Common myeloid progenitor, CD34-positive (primary cell): ENCODE data around the gene DVL1.

Source experiments
- CTCF ChIA-PET: fragments of 350-600 bp; sonication (Branson Sonifier 250); formaldehyde crosslinking; loops from one replicate; lab custom pipeline; 2021; ENCODE audit warnings: antibody characterized with exemption; lab: Charles Lee
- POLR2A ChIA-PET: fragments of 350-600 bp; sonication (Branson Sonifier 250); formaldehyde crosslinking; loops from one replicate; lab custom pipeline; 2021; ENCODE audit warnings: antibody characterized with exemption; lab: Charles Lee
- DNase-seq, 3 donors: peaks; one replicate each; pipeline versions ENCODE4 v3.0.0 to v3.0.0-alpha.2; 2013
- H3K27ac ChIP-seq, 2 experiments: 1 replicate in 1 of 2; 2 replicates in 1 of 2; pipeline ENCODE4 v1.7.0; 2013; ENCODE audit warnings: inconsistent platforms in 2 of 2, low read length in 2 of 2, mild to moderate bottlenecking in 2 of 2, low read depth in 1 of 2, moderate library complexity in 1 of 2; ENCODE audit not compliant: severe bottlenecking in 2 of 2, insufficient read depth in 1 of 2, poor library complexity in 1 of 2
- H3K27me3 ChIP-seq, 5 experiments: replicated peaks in 2 of 5; 1 replicate in 3 of 5; 2 replicates in 2 of 5; pipeline versions ENCODE4 v1.6.1 to v1.7.0; 2013; ENCODE audit warnings: low read length in 4 of 5, mild to moderate bottlenecking in 2 of 5, moderate library complexity in 2 of 5, inconsistent platforms in 1 of 5; ENCODE audit not compliant: insufficient read depth in 5 of 5, control insufficient read depth in 4 of 5
- H3K36me3 ChIP-seq, 4 experiments: 1 replicate in 2 of 4; 2 replicates in 2 of 4; pipeline versions ENCODE4 v1.6.1 to v1.7.0; 2013; ENCODE audit warnings: low read length in 3 of 4, control low read depth in 1 of 4, mild to moderate bottlenecking in 1 of 4; ENCODE audit not compliant: control insufficient read depth in 4 of 4, insufficient read depth in 4 of 4
- H3K4me1 ChIP-seq, 4 experiments: 1 replicate in 3 of 4; 2 replicates in 1 of 4; pipeline versions ENCODE4 v1.6.1 to v1.7.1; 2013; ENCODE audit warnings: low read length in 3 of 4, mild to moderate bottlenecking in 3 of 4, control low read depth in 1 of 4, inconsistent platforms in 1 of 4, moderate library complexity in 1 of 4; ENCODE audit not compliant: control insufficient read depth in 4 of 4, insufficient read depth in 4 of 4; ENCODE audit errors: control extremely low read depth in 1 of 4
- H3K4me3 ChIP-seq, 7 experiments: 1 replicate in 4 of 7; 2 replicates in 3 of 7; pipeline versions ENCODE4 v1.5.1 to v1.7.0; 2013; ENCODE audit warnings: mild to moderate bottlenecking in 7 of 7, low read length in 6 of 7, moderate library complexity in 6 of 7, inconsistent platforms in 2 of 7, low read depth in 2 of 7, control low read depth in 1 of 7; ENCODE audit not compliant: insufficient read depth in 4 of 7, control insufficient read depth in 1 of 7; ENCODE audit errors: extremely low read depth in 1 of 7
- H3K9me3 ChIP-seq, 5 experiments: 1 replicate in 4 of 5; 2 replicates in 1 of 5; pipeline versions ENCODE4 v1.6.1 to v1.7.1; 2013; ENCODE audit warnings: low read length in 4 of 5, mild to moderate bottlenecking in 2 of 5, inconsistent platforms in 1 of 5, low read depth in 1 of 5, moderate library complexity in 1 of 5; ENCODE audit not compliant: control insufficient read depth in 4 of 5, insufficient read depth in 2 of 5; ENCODE audit errors: control extremely low read depth in 1 of 5
- WGBS: methylation state at CpG from one replicate; pipeline ENCODE4 v1.1.5; 2013; ENCODE audit not compliant: insufficient coverage; 5-methylcytosine and 5-hydroxymethylcytosine counted together

DVL1 gene

DNA sequence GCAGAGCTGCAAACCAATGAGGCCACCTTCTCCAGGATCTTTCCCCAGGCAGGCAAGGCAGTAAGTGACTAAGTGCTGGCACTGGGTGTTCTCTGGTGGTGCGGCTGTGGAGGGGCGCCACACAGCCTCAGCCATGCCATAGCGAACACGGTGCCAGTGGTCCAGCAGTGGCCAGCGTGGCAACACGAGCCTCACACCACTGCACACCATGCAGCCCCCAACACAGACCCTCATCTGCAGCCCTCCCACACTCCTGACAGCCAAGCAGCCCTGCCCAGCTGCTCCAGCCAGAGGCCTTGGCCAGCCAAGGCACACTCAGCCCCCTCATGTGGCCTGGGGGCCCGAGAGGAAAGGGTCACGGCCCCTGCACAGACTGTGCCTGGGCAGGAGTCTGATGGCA is 27.7 kb downstream of the DVL1 start:
- H3K4me3 ChIP-seq: no peak overlapping the region
- ChIA-PET CTCF (no interaction called here), POLR2A (no interaction called here)
- H3K4me1 ChIP-seq: peaks cover 0 to 28% (median 27%) of the 10 kb centered on the region in 4 experiments
- H3K27ac ChIP-seq: no peak overlapping the region
- peaks cover 4 to 44% (median 31%) of the 10 kb centered on the region in 4 experiments for H3K36me3 ChIP-seq
- WGBS: 100% methylated on average over 5 of the region's 8 CpGs
- DNase-seq: no peak
- H3K9me3 ChIP-seq: no peaks in the 10 kb centered on the region
- no peaks in the 10 kb centered on the region for H3K27me3 ChIP-seq

DNA sequence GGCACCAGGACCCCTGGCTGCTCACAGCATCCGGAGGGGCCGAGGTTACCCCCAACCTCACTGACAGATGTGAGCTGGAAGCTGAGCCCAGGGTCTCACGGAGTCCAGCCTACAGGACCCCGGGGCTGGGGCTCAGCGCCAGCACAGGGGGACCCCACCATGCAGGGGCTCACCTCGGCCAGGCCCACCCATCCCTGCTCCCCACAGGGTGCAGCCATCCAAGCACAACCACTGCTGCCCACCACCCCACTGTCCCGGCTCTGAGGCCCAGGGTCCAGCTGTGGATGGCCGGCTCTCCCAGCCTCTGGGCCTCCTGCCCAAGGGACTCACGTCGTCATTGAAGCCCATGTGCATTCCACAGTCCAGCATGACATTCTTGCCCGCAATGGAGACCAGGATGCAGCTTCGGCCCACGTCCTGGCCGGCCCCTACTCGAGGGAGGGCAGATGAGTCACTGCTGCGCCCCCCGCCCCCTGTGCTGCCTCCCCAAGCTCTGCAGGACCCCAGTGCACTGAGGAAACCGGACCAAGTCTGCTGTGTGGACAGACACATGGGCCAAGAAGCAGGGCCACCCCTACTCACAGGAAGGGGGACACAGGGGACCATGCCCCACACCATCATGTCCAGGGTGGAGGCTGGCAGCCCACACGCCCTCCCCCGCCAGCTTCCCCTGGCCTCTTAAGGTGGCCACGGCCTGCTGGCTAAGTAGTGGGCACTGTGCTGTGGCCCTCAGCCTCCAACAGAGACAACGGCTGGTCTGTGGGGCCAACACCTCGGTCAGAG is 28.4 kb downstream of the DVL1 start:
- no peaks in the 10 kb centered on the region for H3K9me3 ChIP-seq
- H3K4me1 ChIP-seq: peaks cover 0 to 25% (median 20%) of the 10 kb centered on the region in 4 experiments
- H3K27ac ChIP-seq: peak overlapping the region in 1 of 2 experiments; percentile 7
- no peak overlapping the region for H3K4me3 ChIP-seq
- DNase-seq: no peak
- no peaks in the 10 kb centered on the region for H3K27me3 ChIP-seq
- CTCF ChIA-PET: no interaction called here
- whole genome bisulfite sequencing: 97% methylated on average over 21 of the region's 23 CpGs
- H3K36me3 ChIP-seq: peaks cover 4 to 45% (median 31%) of the 10 kb centered on the region in 4 experiments
- POLR2A ChIA-PET: no interaction called here

DNA sequence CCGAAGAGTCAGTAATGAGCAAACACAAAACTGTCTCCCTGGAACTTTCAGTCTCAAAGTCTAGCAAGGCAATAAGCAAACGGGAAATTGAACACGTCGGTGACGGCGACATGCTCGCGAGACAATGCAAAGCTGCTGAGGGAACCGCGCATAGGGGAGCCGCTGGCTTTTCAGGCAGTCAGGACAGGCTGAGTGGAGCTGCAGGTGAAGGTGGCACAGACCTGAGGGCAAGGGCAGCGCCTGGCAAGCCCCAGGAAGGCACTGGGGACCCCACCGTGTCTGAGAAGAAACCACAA is 29.6 kb downstream of the DVL1 start:
- ChIA-PET POLR2A (no interaction called here), CTCF (no interaction called here)
- Histone ChIP-seq H3K4me3 (no peak overlapping the region), H3K27ac (no peak overlapping the region), H3K4me1 (peaks cover 0 to 21% (median 12%) of the 10 kb centered on the region in 4 experiments), H3K27me3 (no peaks in the 10 kb centered on the region), H3K36me3 (peaks cover 5 to 55% (median 36%) of the 10 kb centered on the region in 4 experiments), H3K9me3 (no peaks in the 10 kb centered on the region)
- 91% methylated on average over 13 of the region's 13 CpGs for WGBS
- DNase-seq: no peak

GRCh38 chr1:1318777-1319645 is 30.2 kb downstream of the DVL1 start:
- CTCF ChIA-PET: no interaction called here
- WGBS: 92% methylated on average over 29 of the region's 36 CpGs
- H3K27ac ChIP-seq: no peak overlapping the region

DNA sequence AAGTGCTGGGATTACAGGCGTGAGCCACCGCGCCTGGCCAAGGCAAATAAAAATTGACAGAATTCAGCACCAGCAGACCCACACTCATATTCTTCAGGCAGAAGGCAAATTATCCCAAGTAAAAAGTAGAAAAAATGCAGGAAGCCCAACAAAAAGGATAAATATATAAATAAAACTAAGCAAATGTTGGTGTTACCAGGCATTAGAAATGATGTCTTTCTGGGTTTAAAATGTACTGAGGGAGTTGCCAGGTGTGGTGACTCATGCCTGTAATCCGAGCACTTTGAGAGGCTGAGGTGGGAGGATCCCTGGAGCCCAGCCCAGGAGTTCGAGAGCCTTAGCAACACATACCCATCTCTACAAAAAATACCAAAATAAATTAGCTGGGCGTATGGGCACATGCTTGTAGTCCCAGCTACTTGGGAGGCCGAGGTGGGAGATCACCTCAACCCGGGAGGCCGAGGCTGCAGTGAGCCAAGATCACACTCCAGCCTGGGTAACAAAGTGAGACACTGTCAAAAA is 31.0 kb downstream of the DVL1 start:
- peaks cover 9 to 69% (median 49%) of the 10 kb centered on the region in 4 experiments for H3K36me3 ChIP-seq
- ChIA-PET POLR2A (interaction anchor here (0.6 kb wide), 1 partner anchor 221 kb away, joined by 4 read pairs; no protein-coding TSS in a partner anchor), CTCF (no interaction called here)
- no peak overlapping the region for H3K27ac ChIP-seq
- no peaks in the 10 kb centered on the region for H3K27me3 ChIP-seq
- H3K4me3 ChIP-seq: no peak overlapping the region
- 100% methylated on average over 4 of the region's 9 CpGs for WGBS
- no peak for DNase-seq
- no peaks in the 10 kb centered on the region for H3K9me3 ChIP-seq
- peaks cover 0 to 16% (median 6%) of the 10 kb centered on the region in 4 experiments for H3K4me1 ChIP-seq

More at GRCh38 chr1:1318777-1319645, 30.2 kb downstream of the DVL1 start:
- peaks cover 9 to 61% (median 41%) of the 10 kb centered on the region in 4 experiments for H3K36me3 ChIP-seq
- POLR2A ChIA-PET: interaction anchor here (0.6 kb wide), 1 partner anchor 221 kb away, joined by 4 read pairs; no protein-coding TSS in a partner anchor
- H3K9me3 ChIP-seq: no peaks in the 10 kb centered on the region
- H3K4me1 ChIP-seq: peaks cover 0 to 21% (median 10%) of the 10 kb centered on the region in 4 experiments
- H3K27me3 ChIP-seq: no peaks in the 10 kb centered on the region
- no peak overlapping the region for H3K4me3 ChIP-seq
- DNase-seq: no peak

GRCh38 chr1:1317420-1317819 is 31.8 kb downstream of the DVL1 start:
- Histone ChIP-seq H3K4me3 (no peak overlapping the region), H3K36me3 (peaks cover 9 to 77% (median 54%) of the 10 kb centered on the region in 4 experiments), H3K9me3 (no peaks in the 10 kb centered on the region), H3K4me1 (peaks cover 0 to 10% (median 2%) of the 10 kb centered on the region in 4 experiments), H3K27me3 (no peaks in the 10 kb centered on the region), H3K27ac (no peak overlapping the region)
- 93% methylated on average over 6 of the region's 6 CpGs for WGBS
- DNase-seq: no peak
- POLR2A ChIA-PET: no interaction called here
- CTCF ChIA-PET: no interaction called here
